Activated CD8-positive, alpha-beta memory T cell treated with anti-CD3 and anti-CD28 coated beads, Interleukin-2, amount 50 U/mL, for 4 hours (primary cell): Measurements from ENCODE around the gene SHISA7.
"Not testable (repeated sequence)": the region's sequence is repeated elsewhere in the genome, so short reads cannot be mapped to it uniquely, and the experiment has no call there.

ENCODE experiments used
- DNase-seq: peaks from one replicate; pipeline ENCODE4 v3.0.0-alpha.2; 2020

SHISA7 gene

DNA sequence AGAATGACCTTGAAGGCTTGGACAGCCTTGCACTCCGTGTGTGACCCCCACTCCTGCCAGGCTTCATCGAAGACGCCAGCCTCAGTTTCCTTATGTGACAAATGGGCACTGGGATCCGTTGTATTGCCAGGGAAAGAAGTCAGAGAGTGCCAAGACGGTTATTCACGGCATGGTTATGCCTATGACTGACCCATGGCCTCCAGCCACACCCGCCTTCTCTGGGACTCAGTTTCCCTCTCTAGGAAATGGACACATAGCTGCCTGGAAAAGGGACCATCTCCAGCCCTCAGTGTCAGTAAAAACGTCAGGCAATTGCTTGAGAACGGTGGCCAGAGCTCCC lies 34.6 kb downstream of the SHISA7 start:
- no peak for DNase-seq

DNA sequence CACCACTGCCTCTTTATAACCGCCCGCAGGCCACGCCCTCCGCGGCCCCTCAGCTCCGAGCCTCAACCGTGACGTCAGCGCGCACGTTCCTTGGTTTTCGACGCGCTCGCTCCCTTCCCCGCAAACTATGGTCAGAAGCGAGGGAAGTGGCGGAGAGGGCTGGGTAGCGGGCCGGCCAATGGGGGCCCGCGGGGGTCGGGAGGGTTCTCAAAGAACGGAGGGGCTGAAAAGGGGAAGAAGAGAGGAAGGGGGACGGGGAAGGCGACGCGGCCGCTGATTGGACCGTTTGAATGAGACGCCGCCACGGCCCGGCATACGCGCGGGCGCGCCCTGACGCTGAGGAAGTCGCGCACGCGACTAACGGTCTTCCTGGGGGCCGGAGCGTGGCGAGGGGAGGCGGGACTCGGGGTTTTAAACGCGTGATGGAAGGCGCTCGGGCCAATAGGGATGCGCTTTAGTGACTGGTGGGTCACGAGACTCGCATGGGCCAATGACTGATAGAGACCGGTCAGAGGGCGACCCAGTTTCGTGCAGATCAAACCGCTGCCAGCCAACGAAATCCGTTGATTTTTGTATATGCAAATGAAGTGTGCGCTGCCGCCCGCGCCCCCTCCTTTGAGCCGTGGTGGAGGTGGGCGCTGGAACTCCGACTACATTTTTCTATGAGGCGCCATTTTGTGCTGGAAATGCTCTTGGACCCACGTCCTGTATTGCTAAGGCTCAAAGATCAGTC lies 35.1 kb downstream of the SHISA7 start:
- DNase-seq, result peak; percentile 94

DNA sequence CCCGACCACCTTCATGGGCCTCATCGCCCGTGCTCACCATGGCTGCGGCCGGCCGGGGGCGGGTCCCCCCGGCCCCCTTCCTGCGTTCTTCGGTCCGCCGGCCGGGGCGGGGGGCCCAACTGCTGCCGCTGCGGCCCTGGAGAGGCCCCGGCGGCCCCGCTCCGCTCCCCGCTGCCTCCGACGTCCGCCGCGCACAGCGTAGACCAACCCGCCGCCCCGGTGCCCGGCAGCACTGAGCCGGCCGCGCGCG lies 35.6 kb downstream of the SHISA7 start, which contains the start of gene UBE2S:
UBE2S (minus strand) TSS at position 239 of the 250 bp plus-strand sequence; CDS start at position 40, 199 bp downstream.
- DNase-seq, result not testable (repeated sequence)

DNA sequence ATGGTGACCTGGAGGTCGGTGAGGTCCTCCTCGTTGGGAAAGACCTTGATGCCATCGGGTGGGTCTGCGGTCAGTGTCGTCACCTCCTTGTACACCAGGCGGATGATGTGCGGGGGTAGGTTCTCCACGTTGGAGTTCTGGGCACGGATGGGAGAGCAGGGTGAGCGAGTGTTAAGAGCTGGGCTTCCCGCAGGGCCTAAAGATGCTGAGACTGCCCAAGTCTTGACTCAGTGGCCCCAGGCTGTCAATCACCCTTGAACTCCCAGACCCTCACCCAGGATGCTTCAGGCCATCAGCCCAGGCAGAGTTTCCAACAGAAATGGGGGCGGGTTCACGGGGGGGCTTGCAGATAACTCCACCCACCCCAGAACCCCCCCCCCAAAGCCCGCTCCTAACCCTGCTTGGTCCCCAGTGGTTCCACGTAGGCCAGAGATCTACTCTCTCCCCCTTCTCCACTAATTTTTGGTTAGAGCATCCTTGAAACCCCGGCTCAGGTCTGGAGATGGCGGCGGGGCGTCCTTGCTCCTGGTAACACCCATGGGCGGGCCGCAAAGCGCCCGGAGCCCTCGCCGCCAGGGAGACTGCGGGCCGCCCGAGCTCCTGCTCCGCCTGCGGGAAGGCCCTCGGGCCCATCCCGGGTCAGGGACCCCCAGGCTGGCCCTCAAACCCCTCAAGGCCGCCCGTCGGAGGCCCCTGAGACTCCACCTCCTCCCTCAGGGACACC lies 36.1 kb downstream of the SHISA7 start:
- no peak for DNase-seq

DNA sequence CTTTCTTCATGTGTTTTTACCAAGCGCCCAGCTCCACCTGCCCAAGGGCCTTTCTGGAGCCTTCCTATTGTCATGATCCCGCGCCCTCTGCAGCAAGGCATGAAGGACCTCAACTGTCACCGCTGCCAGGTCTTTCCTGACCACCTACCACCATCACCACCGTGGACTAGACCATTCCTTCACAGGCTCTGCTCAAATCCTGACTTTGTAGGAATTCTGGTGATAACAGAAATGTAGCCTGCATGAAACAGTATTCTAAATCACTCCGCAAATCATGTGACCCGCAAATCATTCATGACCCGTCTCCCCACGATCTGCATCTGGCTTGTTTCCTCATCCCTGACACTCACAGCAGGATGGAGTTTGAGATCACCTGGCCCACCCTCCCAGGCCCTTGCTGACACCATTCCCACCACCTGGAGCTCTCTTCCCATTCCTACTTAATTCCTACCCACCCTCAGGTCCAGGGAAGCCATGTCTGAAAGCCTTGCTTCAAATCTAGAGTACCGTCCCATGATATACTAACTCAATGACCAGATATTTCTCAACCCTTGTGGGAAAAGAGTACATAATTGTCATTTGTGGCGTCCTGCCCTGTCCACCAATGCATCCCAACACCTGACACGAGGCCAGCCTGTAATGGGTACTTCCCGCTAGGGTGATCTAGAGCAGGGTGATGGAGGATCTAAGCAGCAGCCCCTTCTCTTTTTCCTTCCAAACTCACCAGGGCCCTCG lies 36.8 kb downstream of the SHISA7 start:
- no peak for DNase-seq

DNA sequence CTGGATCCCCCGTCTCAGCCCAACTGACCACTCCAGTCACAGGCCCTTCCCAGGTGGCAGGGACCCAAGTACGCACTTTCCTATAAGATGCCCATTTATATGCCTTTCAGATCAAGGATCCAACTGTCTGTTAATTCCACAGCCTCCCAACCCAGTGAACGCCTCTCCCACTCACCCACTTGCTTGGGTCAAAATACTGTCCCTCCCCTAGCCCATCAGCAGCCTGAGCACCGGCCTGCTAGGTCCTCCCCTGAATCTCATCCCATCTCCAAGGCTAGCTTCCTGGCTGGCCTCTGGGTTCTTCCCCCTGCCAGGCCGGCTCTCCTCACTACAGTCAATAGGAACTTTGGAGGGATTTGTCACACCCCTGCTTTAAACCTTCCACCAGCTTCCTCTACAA lies 37.5 kb downstream of the SHISA7 start:
- no peak for DNase-seq

DNA sequence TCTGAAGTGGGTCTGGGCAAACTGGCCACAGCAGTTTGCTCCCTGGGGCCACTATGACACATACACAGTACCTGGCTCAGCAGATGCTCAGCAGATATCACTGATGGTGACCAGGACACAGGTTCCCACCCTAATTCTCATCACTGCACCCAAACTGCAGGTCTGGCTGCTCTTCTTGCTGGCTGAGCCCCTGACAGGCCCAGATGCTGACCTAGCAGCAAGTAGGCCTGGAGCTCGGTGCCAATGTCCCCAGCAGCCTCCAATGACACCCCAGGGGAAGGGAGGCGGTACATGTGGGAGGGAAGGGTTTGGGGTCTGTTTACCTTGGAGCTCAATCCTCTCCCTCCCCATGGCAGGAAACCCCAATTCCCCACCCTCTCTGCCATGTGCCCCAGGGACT lies 40.6 kb downstream of the SHISA7 start:
- no peak for DNase-seq

DNA sequence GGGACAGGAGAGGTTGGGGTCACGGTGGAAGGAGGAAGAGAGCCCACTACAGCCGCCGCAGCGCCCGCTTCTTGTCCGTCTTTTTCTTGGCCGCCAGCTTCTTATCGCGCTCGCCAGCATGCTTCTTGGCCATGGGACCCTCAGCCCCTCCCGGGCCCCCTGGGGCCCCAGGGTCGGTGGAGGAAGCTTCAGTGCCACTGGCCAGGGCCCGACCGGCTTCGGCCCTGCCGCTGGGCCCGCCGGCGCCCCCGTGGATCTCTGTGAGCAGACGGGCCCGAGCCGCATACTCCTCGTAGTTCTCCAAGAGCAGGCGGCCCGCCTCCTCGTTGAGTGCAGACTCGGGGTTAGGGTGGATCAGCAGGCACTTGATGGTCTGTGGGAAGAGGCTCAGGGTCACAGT lies 41.7 kb downstream of the SHISA7 start:
- DNase-seq, result not testable (repeated sequence)

DNA sequence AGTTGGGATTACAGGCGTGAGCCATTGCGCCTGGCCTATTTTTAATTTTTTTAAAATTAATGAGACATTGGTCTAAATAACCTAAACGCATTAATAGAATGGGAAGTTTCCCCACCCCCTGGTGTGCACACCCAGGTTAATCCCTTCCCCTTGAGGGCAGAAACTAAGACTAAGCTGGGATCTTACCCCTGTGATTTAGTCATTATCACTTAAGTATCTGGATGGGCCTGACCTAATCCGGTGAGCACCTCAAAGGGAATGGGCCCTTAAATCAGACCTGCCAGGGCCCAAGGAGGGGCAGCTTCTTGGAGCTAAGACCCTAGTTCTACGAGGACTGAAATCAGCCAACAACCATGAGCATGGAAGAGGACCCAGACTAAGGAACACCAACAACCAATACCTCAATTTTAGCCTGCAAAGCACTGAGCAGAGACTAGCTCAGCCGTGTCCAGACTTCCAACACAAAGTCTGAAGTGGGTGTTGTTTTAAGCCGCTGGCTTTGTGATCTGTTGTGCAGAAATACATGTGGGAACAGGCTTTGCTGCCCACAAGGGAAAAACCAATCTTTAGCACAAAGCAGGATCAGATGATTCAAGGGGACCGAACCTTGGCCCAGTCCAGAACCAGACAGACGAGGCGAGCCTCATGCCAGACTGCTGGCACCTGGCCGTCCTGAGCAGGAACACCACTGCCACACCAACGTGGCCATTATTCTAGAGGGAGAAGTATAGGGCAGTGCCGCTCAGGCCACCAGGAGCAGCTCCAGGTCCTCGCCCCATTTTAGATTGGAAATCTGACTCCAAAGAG lies 42.6 kb downstream of the SHISA7 start:
- DNase-seq, result no peak

DNA sequence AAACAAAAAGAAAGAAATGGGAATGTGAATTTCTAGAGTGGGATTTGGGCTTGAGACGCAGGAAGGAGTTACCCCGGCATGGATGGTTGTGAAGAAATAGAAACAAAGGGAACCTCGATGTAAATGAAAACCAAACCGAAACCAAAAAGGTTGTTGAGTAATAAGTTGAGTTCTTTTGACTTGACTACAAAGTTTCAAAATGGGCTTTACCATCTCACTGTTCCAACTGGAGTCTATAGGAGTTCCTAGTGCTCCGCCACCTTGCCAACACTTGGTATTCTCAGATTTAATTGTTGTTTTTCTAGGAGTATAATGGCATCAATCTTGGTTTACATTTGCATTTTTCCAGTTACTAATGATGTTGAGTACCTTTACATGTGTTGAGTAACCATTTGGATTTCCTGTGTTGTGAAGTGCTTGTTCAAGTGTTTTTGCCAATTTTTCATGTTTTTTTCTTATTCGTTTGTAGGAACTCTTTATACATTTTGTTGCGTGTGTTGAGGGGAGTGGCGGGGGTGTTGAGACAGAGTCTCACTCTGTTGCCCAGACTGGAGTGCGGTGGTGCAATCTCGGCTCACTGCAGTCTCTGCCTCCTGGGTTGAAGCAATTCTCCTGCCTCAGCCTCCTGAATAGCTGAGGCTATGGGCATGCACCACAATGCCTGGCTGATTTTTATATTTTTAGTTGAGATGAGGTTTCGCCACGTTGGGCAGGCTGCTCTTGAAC lies 44.7 kb downstream of the SHISA7 start:
- no peak for DNase-seq

DNA sequence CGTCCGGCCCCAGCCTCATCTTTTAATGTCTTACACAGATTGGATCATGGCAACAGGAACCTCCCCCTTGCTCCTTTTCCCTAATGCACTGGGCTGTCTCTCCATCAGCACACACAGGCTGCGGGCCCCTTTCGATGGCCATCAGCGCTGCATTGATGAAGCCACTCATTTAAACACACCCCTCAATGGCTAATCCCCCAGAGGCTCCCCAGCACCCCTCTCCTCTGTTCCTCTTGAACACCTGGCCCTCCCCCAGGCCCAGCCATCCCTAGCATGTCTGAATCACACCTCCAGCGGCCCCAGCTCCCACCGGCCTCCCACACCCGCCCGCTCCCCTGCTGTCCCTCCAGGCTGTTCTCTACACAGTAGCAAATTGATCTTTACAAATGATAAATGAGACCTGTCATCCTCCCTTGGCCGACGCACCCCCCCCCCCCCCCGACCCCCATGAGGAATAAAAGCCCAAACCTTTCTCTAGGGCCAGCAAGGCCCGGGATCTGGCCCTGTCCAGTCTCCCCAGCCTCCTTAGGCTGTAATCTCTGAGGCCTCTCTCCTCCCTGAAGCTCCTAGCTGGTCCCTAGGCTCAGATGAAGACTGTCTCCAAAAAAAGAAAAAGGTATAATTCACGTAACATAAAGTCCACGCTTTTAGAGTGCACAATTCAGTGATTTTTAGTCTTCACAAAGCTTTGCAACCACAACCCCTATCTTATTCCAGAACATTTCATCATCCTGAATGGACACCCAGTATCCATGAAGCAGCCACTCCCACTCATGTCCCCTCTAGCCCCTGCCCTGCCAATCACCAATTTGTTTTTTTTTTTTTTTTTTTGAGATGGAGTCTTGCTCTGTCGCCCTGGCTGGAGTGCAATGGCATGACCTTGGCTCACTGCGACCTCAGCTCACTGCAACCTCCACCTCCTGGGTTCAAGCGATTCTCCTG lies 50.0 kb downstream of the SHISA7 start:
- no peak for DNase-seq

DNA sequence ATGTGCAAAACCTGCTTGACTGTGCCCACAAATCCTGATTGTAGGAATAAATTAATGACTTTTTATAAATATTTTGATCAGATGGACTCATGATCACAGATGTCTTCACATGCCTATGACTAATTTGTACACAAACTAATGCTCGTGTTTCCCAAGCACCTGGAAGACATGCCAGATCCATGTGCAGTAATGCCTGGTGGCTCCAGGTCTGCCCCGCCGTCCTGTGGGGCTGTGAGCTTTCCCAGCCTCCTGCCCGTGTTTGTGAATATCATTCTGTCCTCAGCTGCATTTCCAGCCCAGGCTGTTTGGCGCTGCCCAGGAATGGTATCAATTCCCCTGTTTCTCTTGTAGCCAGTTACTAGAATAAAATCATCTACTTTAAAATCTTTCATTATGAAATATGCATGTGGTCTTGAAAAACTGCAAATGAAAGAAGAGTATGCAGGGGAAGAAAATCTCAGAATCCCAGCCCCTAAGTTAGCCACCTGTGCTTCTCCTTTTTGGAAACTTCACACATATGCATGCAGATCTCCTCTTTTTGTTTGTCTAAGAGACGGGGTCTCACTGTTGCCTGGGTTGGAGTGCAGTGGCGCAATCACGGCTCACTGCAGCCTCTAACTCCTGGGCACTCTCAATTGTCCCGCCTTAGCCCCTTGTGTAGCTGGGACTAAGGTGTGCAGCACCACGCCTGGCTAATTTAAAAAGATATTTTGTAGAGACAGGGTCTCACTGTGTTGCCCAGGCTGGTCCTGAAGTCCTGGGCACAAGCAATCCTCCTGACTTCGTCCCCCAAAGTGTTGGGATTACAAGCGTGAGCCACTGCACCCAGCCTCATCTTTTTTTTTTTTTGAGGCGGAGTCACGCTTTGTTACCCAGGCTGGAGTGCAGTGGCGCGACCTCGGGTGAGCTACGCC lies 51.1 kb downstream of the SHISA7 start:
- no peak for DNase-seq

DNA sequence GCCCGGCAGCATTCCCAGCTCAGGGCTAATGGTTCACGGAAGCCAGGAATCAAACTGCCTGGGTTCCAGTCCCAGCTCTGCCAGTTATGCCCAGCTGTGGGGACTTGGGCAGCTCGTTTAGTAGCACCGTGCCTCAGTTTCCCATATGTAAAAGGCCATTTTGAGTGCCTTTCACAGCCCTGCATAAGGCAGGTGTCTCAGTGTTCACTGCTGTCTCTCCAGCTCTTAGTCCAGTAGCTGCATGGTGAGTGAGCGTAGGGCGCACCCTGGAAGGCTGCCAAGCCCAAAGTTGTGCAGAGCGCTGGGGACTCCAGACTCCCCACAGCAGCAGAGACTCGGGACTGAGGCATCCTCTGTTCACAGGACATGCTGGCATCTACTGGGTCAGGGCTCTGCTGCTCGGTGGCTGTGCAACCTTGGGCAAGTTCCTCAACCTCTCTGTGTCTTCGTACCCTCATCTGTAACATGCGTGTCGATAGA lies 51.9 kb downstream of the SHISA7 start:
- DNase-seq, result no peak

DNA sequence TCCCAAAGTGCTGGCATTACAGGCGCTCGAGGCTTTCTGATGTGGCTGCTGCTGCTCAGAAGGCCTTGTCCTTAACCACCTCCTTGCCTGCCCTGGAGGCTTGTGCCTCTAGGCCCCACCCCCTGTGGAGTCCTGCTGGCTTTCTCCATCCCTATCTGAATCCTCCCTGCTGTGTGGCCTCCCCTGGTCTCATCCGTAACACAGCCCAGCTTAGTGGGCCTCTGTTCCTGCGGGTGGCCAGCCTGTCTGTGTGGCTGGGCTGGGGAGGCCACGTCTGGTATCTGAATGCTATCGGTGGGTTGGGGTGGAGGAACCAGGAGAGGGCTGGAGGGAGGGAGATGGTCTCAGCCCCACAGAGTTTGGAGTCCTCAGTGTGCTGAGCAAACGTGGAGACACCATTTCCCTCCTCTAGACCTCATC lies 52.6 kb downstream of the SHISA7 start:
- no peak for DNase-seq

DNA sequence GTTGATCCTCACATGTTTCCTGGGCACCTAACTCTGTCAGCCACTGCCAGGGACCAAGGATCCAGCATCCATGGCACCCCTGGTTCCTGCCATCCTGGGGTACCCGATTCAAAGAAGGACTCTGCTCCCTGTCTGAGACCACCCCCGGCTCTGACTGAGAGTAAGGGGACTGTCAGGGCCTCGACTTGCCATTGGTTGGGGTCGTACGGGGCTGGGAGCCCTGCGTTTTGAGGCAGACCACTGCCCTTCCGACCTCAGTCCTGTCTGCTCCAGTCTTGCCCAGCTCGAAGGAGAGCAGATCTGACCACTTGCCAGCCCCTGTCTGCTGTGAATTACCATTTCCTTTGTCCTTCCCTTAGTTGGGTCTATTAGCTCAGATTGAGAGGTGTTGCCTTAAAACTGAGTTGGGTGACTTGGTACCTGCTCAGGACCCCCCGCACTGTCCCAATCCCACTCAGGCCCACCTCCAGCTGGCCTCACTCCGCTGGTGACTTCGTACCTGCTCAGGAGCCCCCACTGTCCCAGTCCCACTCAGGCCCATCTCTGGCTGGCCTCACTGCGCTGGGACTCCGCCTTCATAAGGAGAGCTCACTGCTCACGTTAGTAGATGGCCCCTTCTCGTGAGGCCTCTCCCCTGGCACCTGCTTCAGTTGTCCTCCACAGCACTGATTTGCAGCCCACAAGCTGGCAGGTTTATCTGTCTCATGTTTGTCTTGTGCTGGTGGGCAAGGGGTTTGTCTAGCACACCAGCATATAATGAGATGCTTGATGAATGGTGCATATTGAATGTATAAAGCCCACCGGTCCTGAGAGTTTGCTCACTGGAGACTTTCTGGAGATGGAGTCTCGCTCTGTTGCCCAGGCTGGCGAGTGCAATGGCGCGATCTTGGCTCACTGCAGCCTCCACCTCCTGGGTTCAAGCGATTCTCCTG lies 53.4 kb downstream of the SHISA7 start:
- no peak for DNase-seq

DNA sequence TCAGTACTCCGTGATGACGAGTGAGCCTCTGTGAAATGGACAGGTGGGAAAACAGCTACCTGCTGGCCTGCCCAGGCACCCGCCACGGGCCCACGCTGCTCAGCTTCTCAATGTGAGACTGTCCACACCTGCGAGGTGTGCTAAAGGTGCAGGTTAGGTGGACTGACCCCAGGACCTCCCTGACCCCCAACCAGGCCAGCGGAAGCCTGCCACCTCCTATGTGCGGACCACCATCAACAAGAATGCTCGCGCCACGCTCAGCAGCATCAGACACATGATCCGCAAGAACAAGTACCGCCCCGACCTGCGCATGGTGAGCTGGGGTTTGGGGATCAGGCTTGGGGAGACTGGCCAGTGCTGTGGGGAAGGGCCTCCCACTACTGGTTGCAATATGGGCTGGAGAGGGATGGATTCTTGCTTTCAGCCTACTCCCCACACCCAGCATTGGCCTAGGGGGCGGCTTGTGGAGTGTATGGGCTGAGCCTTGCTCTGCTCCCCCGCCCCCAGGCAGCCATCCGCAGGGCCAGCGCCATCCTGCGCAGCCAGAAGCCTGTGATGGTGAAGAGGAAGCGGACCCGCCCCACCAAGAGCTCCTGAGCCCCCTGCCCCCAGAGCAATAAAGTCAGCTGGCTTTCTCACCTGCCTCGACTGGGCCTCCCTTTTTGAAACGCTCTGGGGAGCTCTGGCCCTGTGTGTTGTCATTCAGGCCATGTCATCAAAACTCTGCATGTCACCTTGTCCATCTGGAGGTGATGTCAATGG lies 55.2 kb downstream of the SHISA7 start:
- no peak for DNase-seq

DNA sequence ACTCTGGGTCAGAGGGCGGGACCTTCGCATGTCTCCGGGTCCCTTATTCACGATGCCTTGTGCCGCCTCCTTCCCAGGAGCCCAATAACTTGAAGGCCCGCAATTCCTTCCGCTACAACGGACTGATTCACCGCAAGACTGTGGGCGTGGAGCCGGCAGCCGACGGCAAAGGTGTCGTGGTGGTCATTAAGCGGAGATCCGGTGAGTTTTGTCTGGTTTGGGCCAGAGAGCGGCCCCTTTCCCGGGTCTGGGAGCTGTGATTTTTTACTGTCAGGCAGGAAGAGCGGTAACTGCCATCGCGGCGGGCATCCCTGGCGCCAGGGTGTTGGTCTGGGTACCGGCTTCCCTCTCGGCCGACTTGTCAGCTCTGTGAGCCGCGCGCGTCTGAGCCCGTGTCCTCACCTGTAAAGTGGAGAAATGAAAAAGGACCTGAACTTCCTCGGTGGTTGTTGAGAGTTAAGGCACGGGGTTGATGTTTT lies 56.6 kb downstream of the SHISA7 start:
- no peak for DNase-seq
